CD4-positive, alpha-beta T cell treated with Interleukin-2 at 100 ng/mL for 4 hours (primary cell): ENCODE measurements around the gene F12.

ENCODE experiments used
- DNase-seq: peaks from one replicate; pipeline ENCODE4 v3.0.0-alpha.2; 2020; ENCODE audit warnings: low spot score

The F12 gene

GRCh38 chr5:177412603-177413233 lies 3.4 kb upstream of the F12 start:
- DNase-seq, result peak; percentile 63

GRCh38 chr5:177410575-177410974 lies 1.2 kb upstream of the F12 start:
- DNase-seq, result no peak

GRCh38 chr5:177405805-177406204 lies 3.6 kb downstream of the F12 start:
- DNase-seq, result no peak

GRCh38 chr5:177405312-177405711 lies 4.1 kb downstream of the F12 start:
- DNase-seq, result no peak

DNA sequence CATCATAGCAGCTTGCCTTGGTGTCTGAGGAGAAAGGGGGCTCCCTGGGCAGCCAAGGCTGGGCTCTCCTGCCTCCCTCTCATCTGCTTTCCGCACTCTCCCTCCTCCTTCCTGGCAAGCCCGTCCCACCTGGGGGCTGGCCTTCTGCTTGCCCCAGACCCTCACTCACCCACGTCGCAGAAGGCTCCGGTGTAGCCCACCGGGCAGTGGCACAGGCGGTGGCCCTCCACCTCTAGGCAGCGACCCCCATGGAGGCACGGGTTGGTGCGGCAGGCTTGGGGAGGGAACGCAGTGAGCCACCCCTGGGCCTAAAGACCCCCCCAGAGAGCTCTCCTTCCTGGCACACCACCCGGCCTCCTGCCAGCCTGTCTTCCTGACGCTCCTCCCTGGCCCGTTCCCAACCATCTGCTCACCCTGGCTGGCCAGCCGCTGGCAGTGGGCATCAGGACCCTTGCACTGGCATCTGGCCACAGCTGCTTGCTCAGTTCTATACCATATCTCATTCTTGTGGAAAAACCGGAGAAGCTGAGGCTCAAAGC lies 4.7 kb downstream of the F12 start:
- DNase-seq, result no peak

DNA sequence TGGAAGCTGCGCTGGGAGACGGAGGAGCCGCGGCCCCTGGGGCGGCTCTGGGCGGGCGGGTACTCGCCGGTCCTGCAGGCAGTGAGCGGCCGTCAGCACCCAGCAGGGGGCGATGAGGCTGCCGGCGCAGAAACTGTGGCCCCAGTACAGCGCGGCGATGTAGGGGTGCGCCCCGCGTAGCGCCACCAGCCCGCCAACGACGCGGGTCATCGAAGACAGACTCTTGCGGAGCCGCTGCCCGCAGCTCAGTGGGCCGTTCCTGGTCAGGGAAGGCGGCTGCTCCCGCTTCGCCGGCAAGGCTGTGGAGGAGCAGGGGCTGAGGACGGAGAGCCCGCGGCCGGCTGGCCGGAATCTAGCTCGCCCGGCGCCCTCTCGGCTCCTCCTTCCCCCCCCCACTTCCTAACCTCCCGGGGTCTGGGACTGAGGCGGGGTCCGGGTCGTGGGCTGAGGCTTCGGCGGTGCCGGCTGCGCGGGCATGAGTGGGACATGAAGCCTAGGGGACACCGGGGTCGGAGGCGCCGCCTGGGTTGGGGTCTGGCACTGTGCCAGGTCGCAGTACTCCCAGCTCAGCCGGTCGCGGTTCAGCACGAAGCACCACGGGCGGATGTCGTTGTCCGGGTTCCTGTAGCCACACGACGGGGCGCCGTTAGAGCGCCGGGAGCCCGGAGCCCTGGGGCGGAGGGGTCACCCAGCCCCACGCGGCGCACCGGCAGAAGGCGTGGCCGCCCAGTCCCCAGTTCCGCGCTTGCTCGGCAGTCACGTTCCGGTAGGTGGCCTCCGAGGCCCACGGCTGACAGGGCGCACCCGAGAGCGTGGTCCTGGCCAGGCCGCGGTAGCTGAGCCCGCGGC lies 5.3 kb downstream of the F12 start:
- peak; percentile 89 for DNase-seq

GRCh38 chr5:177403102-177403791 lies 6.1 kb downstream of the F12 start:
- DNase-seq, result peak; percentile 43

DNA sequence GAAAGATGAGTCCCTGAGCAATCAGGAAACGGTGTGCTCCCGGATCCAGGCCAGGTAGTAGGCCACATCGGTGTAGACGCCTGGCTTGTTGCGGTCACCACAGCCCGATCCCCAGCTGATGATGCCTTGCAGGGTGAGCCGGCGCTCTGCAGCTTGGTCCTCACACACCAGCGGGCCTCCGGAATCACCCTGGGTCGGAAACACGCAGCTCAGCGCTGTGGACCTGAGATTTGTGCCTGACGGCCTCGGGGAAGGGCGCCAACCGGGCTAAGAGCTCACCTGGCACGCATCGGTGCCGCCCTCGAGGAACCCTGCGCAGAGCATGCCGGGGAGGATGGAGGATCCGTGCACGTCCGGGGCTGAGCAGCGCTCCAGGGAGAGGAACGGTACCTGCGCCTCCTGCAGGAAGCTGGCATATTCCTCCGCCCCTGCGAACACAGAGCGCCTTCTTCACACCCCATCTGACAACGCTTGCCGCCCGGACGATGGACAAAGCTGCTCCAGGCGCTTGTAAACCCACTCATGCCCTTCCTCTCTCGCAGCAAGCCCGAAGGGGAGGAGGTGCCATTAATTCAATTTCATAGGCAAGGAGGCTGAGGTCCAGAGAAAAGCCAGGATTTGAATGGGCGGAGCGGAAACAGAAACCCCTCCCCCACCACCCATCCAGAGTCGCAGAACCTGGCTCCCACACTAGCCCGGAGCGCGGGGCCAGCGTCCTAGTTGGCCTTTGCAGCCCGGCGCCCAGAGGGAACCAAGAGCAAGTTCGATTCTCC lies 6.9 kb downstream of the F12 start:
- peak; percentile 72 for DNase-seq

DNA sequence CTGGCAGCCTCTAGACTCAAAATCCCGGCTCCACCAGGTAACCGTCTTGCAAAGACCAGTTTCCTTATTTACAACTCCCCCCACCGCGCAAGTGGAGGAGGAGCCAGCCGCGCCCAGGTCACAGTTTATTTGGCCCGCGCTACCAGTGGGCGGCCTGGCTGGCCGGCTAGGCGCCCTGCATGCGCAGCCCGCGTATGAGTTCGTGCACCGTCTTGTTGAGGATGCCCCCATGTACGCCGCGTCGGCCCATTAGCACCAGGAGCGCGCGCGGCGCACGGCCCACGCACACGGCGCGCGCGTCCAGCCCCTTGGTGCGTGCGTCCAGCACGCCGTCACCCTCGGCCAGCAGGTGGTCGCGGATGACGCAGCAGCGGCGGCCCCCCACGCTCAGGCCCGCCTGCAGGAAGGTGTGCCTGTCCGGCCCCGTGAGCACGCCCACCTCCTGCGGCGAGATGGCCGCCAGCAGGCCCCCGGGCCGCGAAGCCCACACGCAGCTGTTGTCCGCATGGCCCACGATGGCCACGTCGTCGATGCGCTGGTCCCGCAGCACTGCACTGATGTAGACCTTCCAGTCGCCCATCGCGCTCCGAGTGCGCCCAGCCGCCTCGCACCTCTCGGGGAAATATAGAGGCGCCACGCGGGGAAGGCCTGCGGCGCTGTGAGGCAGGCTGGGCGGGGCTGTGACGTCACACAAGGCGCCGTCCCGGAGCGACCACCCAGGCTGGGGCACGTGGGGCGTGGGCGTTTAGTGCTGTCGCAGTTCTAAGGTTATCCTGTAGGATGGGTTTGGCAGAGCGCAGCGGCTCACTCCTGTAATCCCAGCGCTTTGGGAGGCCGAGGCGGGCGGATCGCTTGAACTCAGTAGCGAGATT lies 9.1 kb downstream of the F12 start, which contains the start of gene PFN3:
PFN3 (minus strand) TSS at position 665 of the 872 bp plus-strand sequence; CDS start at position 580, 85 bp downstream.
- DNase-seq, result no peak

DNA sequence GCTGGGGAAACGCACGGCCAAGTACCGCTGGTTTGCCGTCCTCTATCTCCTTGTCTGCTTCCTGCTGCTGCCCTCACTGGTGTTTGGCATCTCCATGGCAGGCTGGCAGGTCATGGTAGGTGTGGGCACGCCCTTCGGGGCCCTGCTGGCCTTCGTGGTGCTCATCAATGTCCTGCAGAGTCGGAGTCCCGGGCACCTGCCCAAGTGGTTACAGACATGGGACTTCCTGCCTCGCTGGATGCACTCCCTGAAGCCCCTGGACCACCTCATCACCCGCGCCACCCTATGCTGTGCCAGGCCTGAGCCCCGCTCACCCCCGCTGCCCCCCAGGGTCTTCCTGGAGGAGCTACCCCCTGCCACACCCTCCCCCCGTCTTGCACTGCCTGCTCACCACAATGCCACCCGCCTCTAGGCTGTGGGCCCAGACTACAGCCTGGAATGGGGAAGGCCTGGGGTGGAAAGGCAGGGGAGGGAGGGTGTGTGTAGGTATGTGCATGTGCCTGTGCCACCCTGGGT lies 11.4 kb downstream of the F12 start:
- no peak for DNase-seq

DNA sequence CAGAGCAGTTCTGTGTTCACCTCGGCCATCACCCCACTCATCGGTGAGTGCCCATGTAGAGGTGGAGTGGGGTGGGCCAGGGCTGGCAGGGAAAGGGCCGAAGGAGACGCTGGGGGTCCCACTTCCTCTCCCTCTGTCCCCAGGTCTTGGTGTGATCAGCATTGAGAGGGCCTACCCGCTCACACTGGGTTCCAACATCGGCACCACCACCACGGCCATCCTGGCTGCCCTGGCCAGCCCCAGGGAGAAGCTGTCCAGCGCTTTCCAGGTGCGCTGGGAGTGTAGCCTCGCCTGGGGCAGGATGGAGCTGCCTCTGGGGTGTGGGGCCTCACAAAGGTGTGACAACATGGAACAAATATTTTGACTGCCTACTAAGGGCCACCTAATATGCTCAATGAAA lies 12.6 kb downstream of the F12 start:
- DNase-seq, result no peak

GRCh38 chr5:177396078-177396477 lies 13.3 kb downstream of the F12 start:
- DNase-seq, result no peak

DNA sequence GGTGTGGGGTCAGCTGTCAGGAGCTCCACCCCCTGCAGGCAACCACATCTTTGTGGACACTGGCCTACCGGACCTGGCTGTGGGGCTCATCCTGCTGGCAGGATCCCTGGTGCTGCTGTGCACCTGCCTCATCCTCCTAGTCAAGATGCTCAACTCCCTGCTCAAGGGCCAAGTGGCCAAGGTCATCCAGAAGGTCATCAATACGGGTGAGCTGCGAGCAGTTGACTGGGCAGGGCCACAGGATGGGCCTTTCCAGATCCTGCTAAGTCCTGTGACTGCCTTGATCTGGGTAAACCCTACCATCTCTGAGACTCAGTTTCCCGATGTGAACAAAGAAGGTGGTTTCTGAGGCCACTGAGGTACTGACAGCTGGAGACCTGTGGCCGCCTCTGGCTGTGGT lies 15.4 kb downstream of the F12 start:
- no peak for DNase-seq

GRCh38 chr5:177393206-177393765 lies 16.1 kb downstream of the F12 start:
- no peak for DNase-seq

- DNase-seq, result no peak
These were observed 16.6 kb downstream of the F12 start for GRCh38 chr5:177392765-177393164.

DNA sequence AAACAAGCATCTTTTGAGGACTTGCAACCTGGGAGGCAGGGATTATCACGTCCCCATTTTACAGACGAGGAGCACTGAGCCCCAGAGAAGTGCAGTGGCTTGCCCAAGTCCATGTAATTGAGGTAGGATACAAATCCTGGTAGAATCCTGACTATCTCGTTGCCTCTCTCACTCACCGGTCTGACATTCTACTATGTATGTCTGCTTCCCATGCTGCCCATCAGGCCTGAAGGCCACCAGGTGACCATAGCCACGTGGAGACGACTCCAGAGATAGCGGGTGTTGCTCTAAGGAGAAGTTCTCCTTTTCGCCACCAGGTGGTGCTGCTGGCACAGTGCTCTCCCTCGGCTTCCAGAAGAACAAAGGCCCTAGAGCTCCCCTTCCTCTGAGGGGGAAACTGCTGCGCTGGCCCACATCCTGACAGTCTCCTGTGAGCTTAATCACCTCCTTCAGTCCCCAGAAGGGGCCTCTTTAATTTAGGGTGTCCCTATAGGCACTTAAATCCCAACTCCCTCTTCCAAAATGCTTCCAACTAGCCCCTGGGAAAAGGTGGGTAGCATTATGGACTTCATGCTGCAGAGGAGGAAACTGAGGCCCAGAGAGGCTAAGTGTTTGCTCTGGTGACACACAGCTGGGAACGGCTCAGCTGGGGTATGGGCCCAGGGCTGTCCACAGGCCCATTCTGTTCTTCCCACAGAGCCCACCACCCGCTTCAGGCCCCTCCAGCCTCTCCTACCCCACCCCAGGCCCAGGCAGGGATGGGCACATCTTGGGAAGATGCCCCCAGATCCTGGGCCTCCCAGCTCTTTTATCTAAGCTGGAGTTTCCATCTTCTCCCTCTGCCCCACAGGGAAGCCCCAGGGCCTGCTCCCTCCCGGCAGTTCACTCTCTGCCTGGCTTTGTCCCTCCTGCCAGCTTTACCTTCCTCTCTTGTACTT lies 18.7 kb downstream of the F12 start:
- DNase-seq, result peak; percentile 92

- peak; percentile 87 for DNase-seq
These were observed 19.9 kb downstream of the F12 start for GRCh38 chr5:177389241-177390169.

GRCh38 chr5:177388521-177389052 lies 20.8 kb downstream of the F12 start:
- no peak for DNase-seq
